ENCODE results near the gene TRPM2.

GRCh38 chr21:44333509-44334328, 19.7 kb upstream of the TRPM2 start:
- TF ChIP-seq, protein P1, sequence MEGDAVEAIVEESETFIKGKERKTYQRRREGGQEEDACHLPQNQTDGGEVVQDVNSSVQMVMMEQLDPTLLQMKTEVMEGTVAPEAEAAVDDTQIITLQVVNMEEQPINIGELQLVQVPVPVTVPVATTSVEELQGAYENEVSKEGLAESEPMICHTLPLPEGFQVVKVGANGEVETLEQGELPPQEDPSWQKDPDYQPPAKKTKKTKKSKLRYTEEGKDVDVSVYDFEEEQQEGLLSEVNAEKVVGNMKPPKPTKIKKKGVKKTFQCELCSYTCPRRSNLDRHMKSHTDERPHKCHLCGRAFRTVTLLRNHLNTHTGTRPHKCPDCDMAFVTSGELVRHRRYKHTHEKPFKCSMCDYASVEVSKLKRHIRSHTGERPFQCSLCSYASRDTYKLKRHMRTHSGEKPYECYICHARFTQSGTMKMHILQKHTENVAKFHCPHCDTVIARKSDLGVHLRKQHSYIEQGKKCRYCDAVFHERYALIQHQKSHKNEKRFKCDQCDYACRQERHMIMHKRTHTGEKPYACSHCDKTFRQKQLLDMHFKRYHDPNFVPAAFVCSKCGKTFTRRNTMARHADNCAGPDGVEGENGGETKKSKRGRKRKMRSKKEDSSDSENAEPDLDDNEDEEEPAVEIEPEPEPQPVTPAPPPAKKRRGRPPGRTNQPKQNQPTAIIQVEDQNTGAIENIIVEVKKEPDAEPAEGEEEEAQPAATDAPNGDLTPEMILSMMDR (IDR thresholded peaks at IDR 0.05 in 4 of 5, conservative IDR thresholded peaks at IDR 0.05 in 1 of 5): no peak
- TF ChIP-seq POLR2A (IDR thresholded peaks at IDR 0.05): no peak
